Stimulated activated CD8-positive, alpha-beta memory T cell treated with anti-CD3 and anti-CD28 coated beads, Interleukin-7, amount 100 ng/mL, for 48 hours (primary cell): ENCODE measurements around the gene CSF1R.

Source experiments
- DNase-seq, 2 donors: peaks; one replicate each; pipeline ENCODE4 v3.0.0-alpha.2; 2020; ENCODE audit warnings: low read depth in 1 of 2; ENCODE audit errors: extremely low read depth in 1 of 2

CSF1R gene

GRCh38 chr5:150085950-150086715, at the start of gene CSF1R:
Gene CSF1R (minus strand): TSS chr5:150086554. CDS start chr5:150086427, 127 bp downstream.
- no peak for DNase-seq

DNA sequence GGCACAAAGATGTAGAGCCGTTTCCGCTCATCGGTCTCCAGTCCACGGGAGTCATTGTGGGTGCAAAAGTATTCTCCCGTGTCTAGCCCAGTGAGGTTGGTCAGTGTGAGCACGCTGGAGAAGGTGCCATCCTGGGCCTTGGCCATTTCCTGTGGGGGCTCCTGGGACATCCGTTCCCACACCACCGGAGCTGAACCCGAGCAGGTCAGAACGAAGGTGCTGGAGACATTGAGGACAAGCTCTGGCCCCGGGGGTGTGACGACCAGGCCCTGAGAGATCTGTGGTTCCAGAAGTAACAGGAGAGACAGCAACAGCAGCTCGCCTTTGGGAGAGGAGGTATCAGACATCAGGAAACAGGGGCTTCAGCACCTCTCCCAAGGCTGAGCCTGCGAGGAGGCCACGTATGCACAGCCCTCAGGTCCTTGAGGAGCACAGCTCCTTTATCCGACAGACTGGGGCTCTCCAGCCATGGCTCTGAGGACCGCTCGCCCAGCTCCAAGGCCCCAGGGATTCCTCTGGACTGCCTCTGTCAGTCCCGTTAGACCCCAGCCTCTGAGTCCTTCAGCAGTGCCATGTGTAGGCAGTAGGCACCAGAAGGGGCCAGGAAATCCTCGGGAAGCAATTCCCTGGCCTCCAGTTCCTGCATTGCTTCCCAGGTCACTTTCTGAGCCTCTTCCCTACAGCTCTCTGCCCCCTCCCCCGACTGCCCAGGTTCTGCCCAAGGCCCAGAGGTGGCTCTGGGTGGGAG, 49.4 kb upstream of the CSF1R start:
- DNase-seq: no peak

DNA sequence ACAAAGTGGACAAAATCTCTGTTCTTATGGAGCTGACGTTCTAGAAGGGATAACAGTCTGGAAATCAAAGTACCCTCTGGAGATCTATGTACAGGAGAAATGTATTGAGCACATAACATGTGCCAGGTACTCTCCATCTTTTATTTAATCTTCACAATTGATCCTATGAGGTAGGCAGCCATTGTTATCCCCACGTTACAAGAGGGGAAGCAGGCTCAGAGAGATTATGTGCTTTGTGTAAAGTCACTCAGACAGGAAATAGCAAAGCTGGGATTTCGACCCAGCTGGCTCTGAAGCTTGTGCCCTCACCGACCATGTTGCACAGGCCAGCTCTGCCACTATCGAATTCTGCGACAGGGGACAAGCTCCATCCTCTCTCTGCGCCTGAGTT, 47.8 kb upstream of the CSF1R start:
- no peak for DNase-seq

- no peak for DNase-seq
Observed at GRCh38 chr5:150133581-150134197, 47.3 kb upstream of the CSF1R start.

- DNase-seq: no peak
Observed at GRCh38 chr5:150132740-150133139, 46.4 kb upstream of the CSF1R start.

- no peak for DNase-seq
Observed at GRCh38 chr5:150131978-150132694, 45.8 kb upstream of the CSF1R start.

GRCh38 chr5:150131461-150131860, 45.1 kb upstream of the CSF1R start:
- no peak for DNase-seq

DNA sequence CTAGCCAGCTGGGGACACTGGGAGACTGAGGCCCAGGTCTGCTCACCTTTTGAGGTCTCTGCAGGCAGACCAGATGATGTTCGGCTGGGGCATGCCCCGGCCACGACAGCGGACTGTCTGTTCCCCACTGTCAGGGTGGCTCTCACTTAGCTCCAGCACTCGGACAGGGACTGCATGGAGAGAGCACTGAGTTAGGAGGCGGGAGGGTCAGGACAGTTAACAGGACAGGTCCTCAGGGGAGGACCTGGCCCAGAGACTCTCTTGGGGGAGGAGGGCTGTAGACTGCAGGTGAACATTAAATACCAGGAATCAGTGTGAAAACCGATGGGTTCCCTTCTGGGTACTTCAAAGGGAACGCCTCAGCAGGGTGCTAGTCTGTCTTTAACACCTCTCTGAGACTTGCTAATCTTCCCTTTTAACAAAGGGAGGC, 44.2 kb upstream of the CSF1R start:
- no peak for DNase-seq

DNA sequence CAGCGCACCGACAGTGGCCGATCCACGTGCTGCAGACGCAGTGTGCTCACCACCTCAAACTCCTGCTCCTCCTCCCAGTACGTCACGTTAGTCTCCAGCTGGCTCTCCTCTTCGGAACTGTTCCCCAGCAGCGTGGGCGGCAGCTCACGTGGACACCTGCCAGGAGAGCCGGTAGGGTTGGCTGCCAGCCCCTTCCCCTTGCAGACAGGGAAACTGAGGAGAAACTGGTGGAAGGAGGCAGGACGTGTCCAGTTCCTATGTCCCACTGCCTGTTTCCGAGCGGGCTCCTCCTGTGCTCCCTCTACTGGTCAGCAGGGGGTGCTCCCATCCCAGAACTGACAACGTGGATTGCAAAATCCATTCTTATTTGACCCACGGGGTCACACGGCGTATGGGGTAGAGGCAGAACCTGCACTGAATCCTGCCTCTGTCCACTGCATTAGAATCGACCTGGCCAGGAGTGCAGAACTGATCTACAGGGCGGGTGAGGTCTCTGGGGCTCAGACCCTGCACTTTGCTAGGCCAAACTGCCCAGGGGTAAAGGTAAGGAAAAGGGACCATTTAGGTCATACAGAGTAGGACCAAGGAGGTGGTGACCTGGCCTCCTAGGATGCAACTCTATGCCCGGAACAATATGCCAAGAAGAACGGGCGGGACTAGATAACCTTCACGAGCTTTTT, 43.6 kb upstream of the CSF1R start:
- peak in 1 of 2 donors; percentile 38 for DNase-seq

GRCh38 chr5:150129454-150129812, 43.1 kb upstream of the CSF1R start:
- DNase-seq: no peak

- no peak for DNase-seq
Observed at GRCh38 chr5:150126921-150127265, 40.5 kb upstream of the CSF1R start.

GRCh38 chr5:150126199-150126920, 40.0 kb upstream of the CSF1R start:
- DNase-seq: no peak

DNA sequence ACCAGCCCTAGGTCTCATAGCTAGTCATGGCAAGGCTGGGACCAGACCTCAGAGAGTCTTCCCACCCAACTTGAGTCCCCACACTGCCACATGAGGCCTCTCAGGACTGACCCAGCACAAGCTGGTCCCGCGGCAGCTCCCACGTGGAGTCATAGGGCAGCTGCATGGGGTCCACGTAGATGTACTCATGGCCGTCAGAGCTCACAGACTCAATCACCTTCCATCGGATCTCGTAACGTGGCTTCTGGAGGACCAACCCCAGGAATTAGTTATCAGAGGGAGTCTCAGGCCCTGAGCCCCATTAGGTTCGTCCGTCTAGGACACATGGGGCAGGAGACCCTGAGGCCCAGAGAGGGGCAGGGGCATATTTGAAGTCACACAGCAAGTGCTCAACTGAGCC, 39.0 kb upstream of the CSF1R start:
- no peak for DNase-seq

DNA sequence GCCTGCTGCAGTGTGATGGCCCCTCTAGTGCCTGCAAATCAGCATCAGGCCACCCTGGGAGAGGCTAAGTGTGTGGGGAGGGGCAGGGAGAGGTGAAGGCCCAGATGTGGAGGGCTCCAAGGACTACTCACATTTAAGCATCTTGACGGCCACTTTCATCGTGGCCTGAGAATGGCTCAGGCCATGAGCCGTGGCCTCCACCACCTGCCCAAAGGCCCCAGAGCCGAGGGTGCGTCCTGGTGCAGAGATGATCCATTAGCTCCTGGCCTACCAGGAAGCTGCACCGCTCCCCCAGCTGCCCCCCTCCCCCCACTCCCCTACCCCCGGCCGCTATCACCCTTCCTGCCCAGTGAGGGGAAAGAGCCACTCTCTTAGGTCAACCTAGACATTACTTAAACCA, 38.2 kb upstream of the CSF1R start:
- no peak for DNase-seq

GRCh38 chr5:150124111-150124557, 37.8 kb upstream of the CSF1R start:
- DNase-seq: no peak

- no peak for DNase-seq
Observed at GRCh38 chr5:150123542-150123941, 37.2 kb upstream of the CSF1R start.

DNA sequence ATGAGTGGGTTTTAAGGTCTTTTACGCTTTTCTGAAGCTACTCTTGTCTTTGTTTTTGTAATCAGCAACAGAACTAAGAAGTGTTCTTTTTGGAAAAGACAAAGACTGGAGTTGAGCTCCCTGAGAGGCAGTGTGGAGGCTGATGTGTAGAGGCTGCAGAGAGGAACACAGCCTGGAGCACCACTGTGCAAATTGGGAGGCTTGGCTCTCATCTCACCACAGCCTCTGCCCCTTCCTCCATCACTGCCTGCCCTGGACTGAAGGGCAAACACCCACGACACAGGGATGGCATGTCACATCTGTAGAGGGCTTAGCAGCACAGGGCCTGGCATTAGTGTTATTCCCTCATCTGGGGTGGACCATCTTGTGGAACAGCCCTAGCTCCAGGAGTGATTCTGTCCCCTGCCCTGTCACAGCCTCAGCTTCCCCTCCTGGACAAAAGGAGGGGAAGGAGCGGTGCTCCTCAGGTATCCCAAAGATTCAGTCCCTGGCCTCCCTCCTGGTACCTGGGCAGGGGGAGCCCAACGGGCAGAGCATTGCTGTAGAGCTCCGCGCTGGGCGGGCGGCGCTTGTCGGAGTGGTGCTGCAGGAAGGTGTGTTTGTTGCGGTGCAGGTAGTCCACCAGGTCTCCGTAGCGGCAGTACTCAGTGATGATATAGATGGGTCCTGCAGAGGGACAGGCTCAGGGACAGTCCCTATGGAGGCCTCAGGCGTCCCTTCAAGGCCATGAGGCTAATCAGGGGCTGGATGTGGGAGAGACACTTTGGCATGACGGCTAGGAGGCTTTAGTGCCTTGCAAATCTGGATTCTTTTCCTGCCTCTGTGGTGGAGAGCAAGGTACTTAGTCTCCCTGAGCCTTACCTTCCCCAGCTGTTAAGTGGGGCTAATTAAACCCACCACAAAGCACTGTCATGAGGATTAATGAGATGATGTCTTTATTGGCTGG, 36.5 kb upstream of the CSF1R start:
- no peak for DNase-seq

DNA sequence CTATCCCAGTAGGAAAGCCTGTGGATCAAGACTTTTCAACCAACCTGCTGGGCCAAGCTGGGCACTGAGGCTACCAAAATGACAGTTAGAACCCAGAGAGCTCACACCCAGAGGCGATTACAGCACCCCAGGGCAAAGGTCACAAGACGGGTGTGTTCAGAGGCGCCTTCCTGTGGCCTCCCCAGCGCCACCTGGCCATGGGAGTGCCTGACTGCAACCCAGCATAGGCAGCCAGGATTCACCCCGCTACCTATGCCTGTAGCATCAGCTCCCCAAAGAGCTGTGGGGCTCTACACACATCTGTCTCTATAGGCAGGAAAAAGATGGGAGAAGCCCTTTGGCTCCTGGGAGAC, 35.8 kb upstream of the CSF1R start:
- peak; percentile 10 to 18 for DNase-seq
